Lower leg skin (tissue), 4 donors: ENCODE data around the gene NEO1. TPM values are rescaled to one million over a fixed set of nuclear protein-coding genes. Genes with fewer than 3 reads are reported as not detected.

Experiments used
- DNase-seq, 2 donors: peaks; one replicate each; pipeline ENCODE4 v3.0.0-alpha.2; 2019; ENCODE audit warnings: low spot score in 2 of 2
- H3K4me3 ChIP-seq: fragments of 200-600 bp; sonication (generic); 2 replicates; pipeline ENCODE4 v1.5.1; 2017; ENCODE audit warnings: mild to moderate bottlenecking, low read depth; ENCODE audit not compliant: poor library complexity, severe bottlenecking
- CTCF ChIP-seq, 3 donors: fragments of 450-650 bp; IDR thresholded peaks; one replicate each; pipeline ENCODE4 v1.5.1; 2016; ENCODE audit warnings: antibody characterized with exemption in 3 of 3, mild to moderate bottlenecking in 3 of 3, moderate library complexity in 2 of 3
- POLR2A ChIP-seq, 2 donors: fragments of 450-650 bp; IDR thresholded peaks; one replicate each; pipeline ENCODE4 v1.6.1; 2016 to 2017; ENCODE audit warnings: antibody characterized with exemption in 2 of 2, mild to moderate bottlenecking in 1 of 2, moderate library complexity in 1 of 2
- WGBS, 2 donors: methylation state at CpG; one replicate each; pipeline ENCODE4 v1.1.5; 2018; 5-methylcytosine and 5-hydroxymethylcytosine counted together
- intact Hi-C: fragments of 100-400 bp; cut with DNase I; formaldehyde crosslinking; loops from one replicate; pipeline ENCODE4 v1.15.0; 2023; ENCODE audit warnings: low total_unique reads
- total RNA-seq, 4 donors: library from RNA; depleted of rRNA; stranded (reverse); fragments of >200 nt; gene quantifications; one replicate each; pipeline ENCODE4 v1.1.0, GENCODE V29; 2016

Gene NEO1
- total RNA-seq, 4 donors from 2014 or later = 60.0 to 102 (median 80.9) TPM

GRCh38 chr15:73172508-73172907 lies 120.2 kb downstream of the NEO1 start:
- TF ChIP-seq POLR2A (IDR thresholded peaks at IDR 0.05) (no peak), CTCF (IDR thresholded peaks at IDR 0.05) (no peak)
- no peak for DNase-seq
- intact Hi-C loops = no loop called here
- H3K4me3 ChIP-seq = no peak overlapping the region

GRCh38 chr15:73174171-73174570 lies 121.9 kb downstream of the NEO1 start:
- H3K4me3 ChIP-seq = no peak overlapping the region
- WGBS, 2 donors = 93 to 94% methylated on average over 1 of the region's 1 CpG
- no peak for DNase-seq
- TF ChIP-seq CTCF (IDR thresholded peaks at IDR 0.05) (no peak), POLR2A (IDR thresholded peaks at IDR 0.05) (no peak)
- intact Hi-C loops = no loop called here

- intact Hi-C loops = no loop called here
- no peak overlapping the region for H3K4me3 ChIP-seq
- no peak for DNase-seq
- 74 to 82% methylated on average over 3 of the region's 3 CpGs for WGBS, 2 donors
- TF ChIP-seq POLR2A (IDR thresholded peaks at IDR 0.05) (no peak), CTCF (IDR thresholded peaks at IDR 0.05) (no peak)
Observed at GRCh38 chr15:73175382-73175781, 123.1 kb downstream of the NEO1 start.

GRCh38 chr15:73176598-73176997 lies 124.3 kb downstream of the NEO1 start:
- WGBS, 2 donors = 91 to 95% methylated on average over 2 of the region's 2 CpGs
- no peak overlapping the region for H3K4me3 ChIP-seq
- intact Hi-C loops = no loop called here
- DNase-seq = no peak
- TF ChIP-seq POLR2A (IDR thresholded peaks at IDR 0.05) (no peak), CTCF (IDR thresholded peaks at IDR 0.05) (no peak)

GRCh38 chr15:73183071-73183470 lies 130.8 kb downstream of the NEO1 start:
- H3K4me3 ChIP-seq = no peak overlapping the region
- no peak for DNase-seq
- TF ChIP-seq POLR2A (IDR thresholded peaks at IDR 0.05) (no peak), CTCF (IDR thresholded peaks at IDR 0.05) (no peak)
- intact Hi-C loops = no loop called here
- 88 to 98% methylated on average over 3 of the region's 3 CpGs for WGBS, 2 donors

GRCh38 chr15:73190189-73190601 lies 137.9 kb downstream of the NEO1 start:
- no peak for DNase-seq
- intact Hi-C loops = no loop called here
- no peak overlapping the region for H3K4me3 ChIP-seq
- 31 to 32% methylated on average over 2 of the region's 2 CpGs for WGBS, 2 donors
- TF ChIP-seq CTCF (IDR thresholded peaks at IDR 0.05) = no peak
- TF ChIP-seq POLR2A (IDR thresholded peaks at IDR 0.05) = no peak
